Stimulated activated CD4-positive, alpha-beta T cell treated with anti-CD3 and anti-CD28 coated beads, TNF-alpha, amount 100 ng/mL, for 24 hours (primary cell): ENCODE data around the gene HAUS3.

Experiments
- DNase-seq, 3 experiments: peaks; one replicate each; pipeline ENCODE4 v3.0.0-alpha.2; 2020; ENCODE audit warnings: low read depth in 3 of 3

Gene HAUS3

DNA sequence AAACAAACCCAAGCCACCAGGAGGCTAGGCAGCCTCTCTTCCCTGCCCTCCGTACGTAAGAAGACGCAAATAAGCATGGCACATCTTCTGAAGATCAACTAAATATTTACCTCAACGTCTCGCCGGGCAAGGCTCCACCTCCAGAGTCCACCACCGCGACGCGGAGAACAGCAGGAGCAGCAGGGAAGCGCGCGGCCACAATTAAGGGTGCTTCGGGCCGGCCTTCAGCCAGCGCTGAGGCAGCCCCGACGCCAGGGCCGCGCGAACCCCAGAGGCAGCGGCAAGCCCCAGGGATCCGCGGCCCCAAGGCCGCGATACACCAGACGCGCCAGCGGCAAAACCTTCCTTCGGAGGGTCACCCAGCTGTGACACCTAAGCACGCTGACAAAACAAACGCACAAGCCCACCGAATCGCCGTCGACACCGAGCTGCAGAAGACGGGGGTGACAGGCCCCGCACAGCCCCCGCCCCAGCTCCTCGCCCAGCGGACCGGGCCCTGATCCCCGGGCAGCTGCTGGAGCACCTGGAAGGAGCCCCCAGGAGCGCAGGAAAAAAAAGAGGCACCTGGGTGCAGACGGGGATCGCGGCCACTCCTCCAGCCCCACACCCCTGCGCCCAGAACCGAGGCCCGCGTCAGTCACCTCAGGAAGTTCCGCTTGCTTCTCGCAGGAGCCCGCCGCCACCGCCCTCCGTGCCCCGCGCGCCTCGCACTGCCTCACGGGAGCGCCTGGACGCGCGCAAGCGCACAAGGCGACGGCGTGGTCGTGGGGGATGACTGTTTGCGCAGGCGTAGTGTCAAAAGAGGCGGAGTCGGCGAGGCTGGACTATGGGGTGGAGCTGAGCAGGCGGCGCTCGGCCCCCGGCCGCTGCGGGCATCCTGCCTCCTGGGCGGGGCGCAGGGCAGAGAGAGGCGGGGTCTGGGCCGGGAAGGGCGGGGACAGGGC lies at the start of gene HAUS3, which contains the start of gene POLN:
HAUS3 (minus strand) TSS at position 712 of the 944 bp plus-strand sequence. CDS start 1,175 bp downstream, outside the sequence.
POLN (minus strand) TSS at position 712 of the 944 bp plus-strand sequence. CDS start 12,890 bp downstream, outside the sequence.
- peak; percentile 99 for DNase-seq

GRCh38 chr4:2290974-2291704 lies 49.2 kb upstream of the HAUS3 start:
- DNase-seq, result peak in 2 of 3 experiments; percentile 31 to 37

DNA sequence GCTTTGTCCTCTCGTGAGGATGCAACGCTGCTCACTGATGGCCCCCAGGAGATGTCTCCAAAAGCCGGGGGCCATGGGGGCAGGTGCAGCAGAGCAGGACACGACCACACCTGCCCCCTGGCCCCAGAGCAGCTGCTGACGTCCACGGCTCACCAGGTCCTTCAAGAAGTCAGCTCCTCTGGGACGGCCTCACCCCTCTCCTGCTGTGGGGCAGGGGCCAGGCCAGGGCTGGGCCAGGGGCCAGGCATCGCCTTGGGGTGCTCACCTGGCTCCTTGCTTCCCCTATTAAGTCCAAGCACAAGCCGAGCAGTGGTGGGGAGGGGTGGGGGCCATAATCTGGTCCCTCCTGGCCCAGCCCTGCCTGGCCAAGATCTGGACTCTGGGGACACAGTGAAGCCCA lies 48.6 kb upstream of the HAUS3 start:
- no peak for DNase-seq

GRCh38 chr4:2289955-2290333 lies 48.0 kb upstream of the HAUS3 start:
- DNase-seq, result no peak

GRCh38 chr4:2289311-2289954 lies 47.5 kb upstream of the HAUS3 start:
- no peak for DNase-seq

- no peak for DNase-seq
Measured at GRCh38 chr4:2288051-2288541, 46.2 kb upstream of the HAUS3 start.

DNA sequence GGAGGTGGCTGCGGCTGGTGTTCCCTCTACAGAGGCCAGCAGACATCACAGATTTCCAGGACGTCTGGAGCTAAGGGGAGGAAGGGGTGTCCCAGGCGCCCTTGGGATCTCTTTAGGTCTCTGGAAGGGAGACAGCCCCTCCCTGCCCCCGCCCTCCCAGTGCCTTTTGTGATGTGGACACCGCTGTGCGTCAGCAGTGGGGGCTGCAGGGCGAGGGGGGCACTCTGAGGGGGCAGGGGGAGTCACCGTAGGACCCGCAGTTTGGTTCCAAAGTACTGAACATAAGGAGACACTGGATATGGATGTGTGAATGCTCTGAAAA lies 45.6 kb upstream of the HAUS3 start:
- no peak for DNase-seq

- DNase-seq, result no peak
Measured at GRCh38 chr4:2286904-2287593, 45.1 kb upstream of the HAUS3 start.

GRCh38 chr4:2285613-2286381 lies 43.9 kb upstream of the HAUS3 start:
- no peak for DNase-seq

- no peak for DNase-seq
Measured at GRCh38 chr4:2284934-2285612, 43.2 kb upstream of the HAUS3 start.

DNA sequence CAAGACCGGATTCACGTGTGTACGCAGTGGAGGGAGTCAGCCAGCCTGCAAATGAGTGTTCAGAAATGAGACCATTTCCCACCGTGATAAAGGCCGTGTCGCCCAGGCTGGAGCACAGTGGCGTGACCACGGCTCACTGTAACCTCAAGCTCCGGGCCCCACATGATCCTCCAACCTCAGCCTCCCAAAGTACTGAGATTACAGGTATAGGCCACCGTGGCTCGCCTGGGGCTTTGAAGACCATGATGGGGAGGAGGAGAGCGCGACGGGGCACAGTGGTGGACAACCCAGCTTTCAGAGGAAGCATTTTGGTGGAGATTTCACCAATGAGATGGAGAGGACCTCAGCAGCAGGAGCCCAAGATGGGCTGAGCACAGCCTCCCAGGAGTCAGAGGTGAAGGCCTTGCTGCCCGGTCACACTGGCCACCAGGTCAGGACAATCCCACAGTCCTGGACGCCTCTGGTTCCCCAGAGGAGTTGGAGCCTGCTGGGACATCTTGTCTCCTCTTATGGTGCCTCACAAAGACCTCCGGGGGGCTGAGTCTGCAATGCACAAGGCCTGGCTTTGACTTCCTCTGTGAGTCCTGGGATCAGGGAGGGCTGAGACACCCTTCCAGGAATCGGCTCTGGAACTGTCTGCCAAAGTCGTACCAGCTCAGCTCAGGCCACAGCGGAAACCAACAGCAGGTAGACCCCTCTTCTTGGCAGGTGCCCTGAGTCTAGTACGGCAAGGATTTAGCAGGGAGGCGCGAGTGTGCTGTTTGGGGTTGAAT lies 42.4 kb upstream of the HAUS3 start:
- DNase-seq, result no peak

DNA sequence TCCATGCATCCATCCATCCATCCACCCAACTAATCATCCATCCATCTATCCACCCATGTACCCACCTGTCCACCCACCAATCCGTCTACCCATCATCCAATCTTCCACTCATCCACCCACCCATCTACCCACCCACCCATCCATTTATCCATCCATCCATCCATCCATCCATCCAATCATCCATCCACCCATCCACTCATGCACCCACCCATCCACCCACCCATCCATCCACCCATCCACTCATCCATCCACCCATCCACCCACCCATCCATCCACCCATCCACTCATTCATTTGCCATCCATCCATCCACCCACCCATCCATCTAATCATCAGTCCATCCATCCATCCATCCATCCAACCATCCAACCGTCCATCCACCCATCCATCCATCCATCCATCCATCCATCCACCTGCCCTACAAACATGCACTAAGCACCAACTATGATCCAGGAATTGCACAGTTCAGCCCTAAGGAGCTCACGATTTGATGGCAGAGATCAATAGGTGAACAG lies 41.3 kb upstream of the HAUS3 start:
- no peak for DNase-seq

DNA sequence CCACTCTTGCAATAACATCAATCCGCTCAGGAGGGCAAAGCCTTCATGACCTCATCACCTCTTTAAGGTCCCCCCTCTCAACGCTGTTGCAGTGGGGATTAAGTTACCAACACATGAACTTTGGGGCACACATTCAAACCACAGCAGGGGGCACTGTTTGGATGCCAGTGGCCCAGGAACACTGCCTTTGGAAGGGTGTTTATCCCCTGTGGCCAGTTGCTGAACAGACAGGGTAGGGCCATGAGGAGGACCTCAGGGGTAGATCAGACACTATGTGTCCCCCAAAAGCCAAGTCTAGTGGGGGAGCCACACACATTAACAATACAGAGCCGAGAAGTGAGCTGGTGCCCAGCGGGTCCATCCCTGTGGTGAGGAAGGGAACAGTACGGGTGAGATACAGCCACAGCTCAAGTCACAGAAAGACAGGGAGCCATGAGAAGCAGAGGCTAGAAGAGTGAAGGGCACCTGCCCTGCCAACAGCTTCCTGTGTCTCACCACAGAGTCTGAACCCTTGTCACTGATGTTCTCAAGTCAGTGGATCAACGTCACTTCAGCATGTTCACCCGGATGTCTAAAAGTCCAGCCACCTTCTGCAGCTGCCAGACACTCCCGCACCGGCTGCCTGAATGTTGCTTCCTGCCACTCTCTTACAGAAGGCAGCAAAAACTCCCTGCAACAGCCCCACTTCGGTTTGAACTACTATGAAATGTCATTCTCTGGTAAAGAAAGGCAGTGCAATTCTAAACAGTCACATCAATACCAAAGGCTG lies 39.8 kb upstream of the HAUS3 start:
- peak; percentile 24 to 35 (median 28) for DNase-seq

DNA sequence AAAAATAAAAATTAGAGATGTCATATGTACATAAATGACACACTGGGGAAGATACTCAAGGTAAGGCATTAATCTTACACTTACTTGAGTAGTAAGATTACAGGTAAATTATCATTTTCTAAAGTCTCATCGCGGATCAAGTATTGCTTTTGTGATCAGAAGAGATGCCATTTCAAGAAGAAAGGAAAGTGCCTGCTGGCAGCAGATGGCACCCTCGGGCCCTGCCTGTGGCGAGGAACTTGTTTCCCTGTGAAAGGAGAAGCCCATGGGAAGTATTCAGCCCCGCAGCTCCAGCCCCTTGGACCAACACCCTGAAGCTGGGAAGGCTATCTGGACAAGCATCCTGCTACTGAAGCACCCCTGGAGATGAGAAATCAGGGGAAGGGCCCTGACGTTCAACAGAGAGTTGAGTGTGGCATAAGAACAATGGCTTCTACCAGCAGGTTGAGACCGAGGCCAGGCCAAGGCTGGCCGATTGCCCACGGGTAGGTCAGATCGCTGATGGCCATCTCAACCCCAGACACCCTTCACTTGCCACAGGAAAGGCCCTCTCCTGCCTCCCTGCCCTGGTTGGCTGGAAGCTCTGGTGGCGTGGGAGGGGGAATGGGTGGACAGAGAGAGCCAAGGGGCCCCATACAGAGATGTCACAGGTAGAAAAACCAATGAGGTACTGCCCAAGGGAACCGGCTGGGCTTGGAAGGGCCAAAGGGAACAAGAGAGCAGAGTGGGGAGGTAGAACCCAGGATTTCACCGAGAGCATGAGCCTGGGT lies 38.8 kb upstream of the HAUS3 start:
- no peak for DNase-seq

DNA sequence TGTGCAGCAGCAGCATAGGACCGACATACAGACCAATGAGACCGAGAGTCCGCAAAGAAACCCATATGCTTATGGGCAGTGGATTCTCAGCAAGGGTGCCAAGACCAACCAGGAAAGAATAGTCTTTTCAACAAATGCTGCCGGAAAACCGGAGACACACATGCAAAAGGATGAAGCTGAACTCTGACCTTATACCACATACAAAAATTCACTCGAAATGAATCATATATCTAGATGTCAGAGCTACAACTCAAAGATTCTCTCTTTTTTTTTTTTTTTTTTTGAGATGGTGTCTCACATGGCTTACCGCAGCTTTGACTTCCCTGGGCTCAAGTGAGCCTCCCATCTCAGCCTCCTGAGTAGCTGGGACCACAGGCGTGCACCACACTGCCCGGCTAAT lies 36.0 kb upstream of the HAUS3 start:
- no peak for DNase-seq

GRCh38 chr4:2276581-2277325 lies 34.8 kb upstream of the HAUS3 start:
- no peak for DNase-seq
